ENCODE measurements around the gene GABBR1.

GABBR1 gene

GRCh38 chr6:29561606-29562181 is 71.3 kb downstream of the GABBR1 start:
- FAIRE-seq, result no peak

GRCh38 chr6:29561091-29561490 is 71.9 kb downstream of the GABBR1 start:
- FAIRE-seq, result no peak

- FAIRE-seq, result no peak
Measured at GRCh38 chr6:29559524-29560287, 73.3 kb downstream of the GABBR1 start, which contains the start of gene UBD. UBD (minus strand) TSS chr6:29559732; CDS start chr6:29559701, 31 bp downstream.

- no peak for FAIRE-seq
Measured at GRCh38 chr6:29558439-29559079, 74.4 kb downstream of the GABBR1 start.

GRCh38 chr6:29557320-29557719 is 75.7 kb downstream of the GABBR1 start:
- no peak for FAIRE-seq

GRCh38 chr6:29554764-29555163 is 78.2 kb downstream of the GABBR1 start:
- FAIRE-seq, result no peak

- FAIRE-seq, result no peak
Measured at GRCh38 chr6:29553268-29554057, 79.5 kb downstream of the GABBR1 start.

GRCh38 chr6:29552512-29553051 is 80.4 kb downstream of the GABBR1 start:
- FAIRE-seq, result no peak

- no peak for FAIRE-seq
Measured at GRCh38 chr6:29547573-29547972, 85.4 kb downstream of the GABBR1 start.

- no peak for FAIRE-seq
Measured at GRCh38 chr6:29537714-29538403, 95.1 kb downstream of the GABBR1 start.

GRCh38 chr6:29532320-29532951 is 100.5 kb downstream of the GABBR1 start:
- FAIRE-seq, result no peak

GRCh38 chr6:29531668-29532067 is 101.3 kb downstream of the GABBR1 start:
- no peak for FAIRE-seq

- no peak for FAIRE-seq
Measured at GRCh38 chr6:29530671-29531310, 102.2 kb downstream of the GABBR1 start.

- no peak for FAIRE-seq
Measured at GRCh38 chr6:29529956-29530355, 103.0 kb downstream of the GABBR1 start.

- FAIRE-seq, result no peak
Measured at GRCh38 chr6:29528988-29529560, 103.9 kb downstream of the GABBR1 start.

GRCh38 chr6:29528300-29528931 is 104.6 kb downstream of the GABBR1 start:
- no peak for FAIRE-seq

GRCh38 chr6:29527564-29527963 is 105.4 kb downstream of the GABBR1 start:
- FAIRE-seq, result no peak

- no peak for FAIRE-seq
Measured at GRCh38 chr6:29527126-29527525, 105.9 kb downstream of the GABBR1 start.

- no peak for FAIRE-seq
Measured at GRCh38 chr6:29525311-29525639, 107.7 kb downstream of the GABBR1 start.
